Mammary epithelial cell (primary cell): Measurements from ENCODE around the gene ZNF385A.

Source experiments
- EZH2 ChIP-seq: IDR thresholded peaks from 2 replicates; pipeline ENCODE4 v1.6.1; 2012; ENCODE audit warnings: low read length, inconsistent platforms, borderline replicate concordance
- TF ChIP-seq, protein P1 (sequence below), 2 donors: IDR thresholded peaks in 1 of 2; conservative IDR thresholded peaks in 1 of 2; 2 replicates each; pipeline ENCODE4 v1.5.1; 2011 to 2012; ENCODE audit warnings: inconsistent platforms in 2 of 2, low read length in 2 of 2, mild to moderate bottlenecking in 2 of 2, control low read depth in 1 of 2, low read depth in 1 of 2; ENCODE audit not compliant: insufficient read depth in 1 of 2; ENCODE audit errors: extremely low read depth in 1 of 2

DNA sequence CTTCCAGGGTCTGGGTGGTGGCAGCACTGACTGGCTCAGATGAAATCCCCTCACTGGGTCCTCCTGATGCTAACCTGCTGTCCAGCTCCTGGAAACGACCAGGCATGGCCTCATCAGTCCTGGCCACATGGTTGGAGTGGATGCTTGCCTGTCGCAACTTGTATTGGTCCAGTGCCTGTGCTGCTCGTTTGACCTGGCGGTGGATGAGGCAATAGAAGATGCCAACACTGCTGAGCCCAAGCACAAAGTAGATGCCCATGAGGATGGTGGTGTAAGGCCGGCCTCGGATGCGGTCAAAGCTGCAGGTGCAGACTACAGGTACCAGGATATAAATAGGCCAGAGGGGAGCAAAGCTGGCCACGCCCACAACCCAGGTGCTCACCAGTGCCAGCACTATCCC, 21.5 kb downstream of the ZNF385A start:
- TF ChIP-seq, protein P1, sequence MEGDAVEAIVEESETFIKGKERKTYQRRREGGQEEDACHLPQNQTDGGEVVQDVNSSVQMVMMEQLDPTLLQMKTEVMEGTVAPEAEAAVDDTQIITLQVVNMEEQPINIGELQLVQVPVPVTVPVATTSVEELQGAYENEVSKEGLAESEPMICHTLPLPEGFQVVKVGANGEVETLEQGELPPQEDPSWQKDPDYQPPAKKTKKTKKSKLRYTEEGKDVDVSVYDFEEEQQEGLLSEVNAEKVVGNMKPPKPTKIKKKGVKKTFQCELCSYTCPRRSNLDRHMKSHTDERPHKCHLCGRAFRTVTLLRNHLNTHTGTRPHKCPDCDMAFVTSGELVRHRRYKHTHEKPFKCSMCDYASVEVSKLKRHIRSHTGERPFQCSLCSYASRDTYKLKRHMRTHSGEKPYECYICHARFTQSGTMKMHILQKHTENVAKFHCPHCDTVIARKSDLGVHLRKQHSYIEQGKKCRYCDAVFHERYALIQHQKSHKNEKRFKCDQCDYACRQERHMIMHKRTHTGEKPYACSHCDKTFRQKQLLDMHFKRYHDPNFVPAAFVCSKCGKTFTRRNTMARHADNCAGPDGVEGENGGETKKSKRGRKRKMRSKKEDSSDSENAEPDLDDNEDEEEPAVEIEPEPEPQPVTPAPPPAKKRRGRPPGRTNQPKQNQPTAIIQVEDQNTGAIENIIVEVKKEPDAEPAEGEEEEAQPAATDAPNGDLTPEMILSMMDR (conservative IDR thresholded peaks at IDR 0.05 in 1 of 2, IDR thresholded peaks at IDR 0.05 in 1 of 2; ENCODE audit: extremely low read depth in 1 of 2, insufficient read depth in 1 of 2, low read depth in 1 of 2, low read length in 2 of 2) = no peak
- no peak for TF ChIP-seq EZH2
